Central memory CD8-positive, alpha-beta T cell (primary cell): ENCODE data around the gene DYNC2I2.
"Not testable (repeated sequence)": the region's sequence is repeated elsewhere in the genome, so short reads cannot be mapped to it uniquely, and the experiment has no call there.

Source experiments
- ATAC-seq: fragments of 150-1000 bp; cut with Tn5 transposase; replicated peaks from 2 replicates; pipeline ENCODE4 v1.10.0; 2022; ENCODE audit warnings: mild to moderate bottlenecking, moderate FRiP score, moderate number of reproducible peaks; ENCODE audit not compliant: poor library complexity, severe bottlenecking; ENCODE audit errors: extremely low read depth
- DNase-seq, 2 donors: peaks; one replicate each; pipeline ENCODE4 v3.0.0; 2021; ENCODE audit warnings: low spot score in 2 of 2
- H3K27ac Mint-ChIP-seq: one replicate; pipeline ENCODE4 v1.8.0; 2022; ENCODE audit warnings: low read depth, mild to moderate bottlenecking, moderate library complexity, mixed read lengths
- H3K27me3 Mint-ChIP-seq: one replicate; pipeline ENCODE4 v1.8.0; 2022; ENCODE audit warnings: mixed read lengths
- H3K36me3 Mint-ChIP-seq: one replicate; pipeline ENCODE4 v1.8.0; 2022; ENCODE audit warnings: mild to moderate bottlenecking, moderate library complexity, mixed read lengths; ENCODE audit not compliant: insufficient read depth
- H3K4me1 Mint-ChIP-seq: one replicate; pipeline ENCODE4 v1.8.0; 2022; ENCODE audit warnings: mixed read lengths
- H3K4me3 Mint-ChIP-seq: one replicate; pipeline ENCODE4 v1.8.0; 2022; ENCODE audit warnings: mild to moderate bottlenecking, moderate library complexity, mixed read lengths
- H3K9me3 Mint-ChIP-seq: one replicate; pipeline ENCODE4 v1.8.0; 2022; ENCODE audit warnings: mixed read lengths

DYNC2I2 gene

GRCh38 chr9:128656416-128657343 is at the start of gene DYNC2I2:
DYNC2I2 (minus strand) TSS chr9:128656847; CDS start chr9:128656726, 121 bp downstream.
- H3K4me3 Mint-ChIP-seq: peak within 1 kb of the TSS; percentile 87
- no peaks in the 10 kb centered on the region for H3K4me1 Mint-ChIP-seq
- no peaks in the 10 kb centered on the region for H3K27me3 Mint-ChIP-seq
- peaks cover 5% of the 10 kb centered on the region for H3K36me3 Mint-ChIP-seq
- no peaks in the 10 kb centered on the region for H3K9me3 Mint-ChIP-seq
- peak within 1 kb of the TSS; percentile 96 for H3K27ac Mint-ChIP-seq
- DNase-seq (peak; percentile 92), ATAC-seq (peak; percentile 96)

GRCh38 chr9:128706045-128706444 is 49.4 kb upstream of the DYNC2I2 start:
- Mint-ChIP-seq H3K9me3 (no peaks in the 10 kb centered on the region), H3K4me1 (peaks cover 19% of the 10 kb centered on the region), H3K27me3 (no peaks in the 10 kb centered on the region), H3K27ac (no peak overlapping the region), H3K4me3 (no peak overlapping the region), H3K36me3 (peaks cover 9% of the 10 kb centered on the region)
- no peak for DNase-seq
- no peak for ATAC-seq

- H3K36me3 Mint-ChIP-seq: peaks cover 9% of the 10 kb centered on the region
- no peak for DNase-seq
- H3K4me3 Mint-ChIP-seq: no peak overlapping the region
- no peaks in the 10 kb centered on the region for H3K27me3 Mint-ChIP-seq
- ATAC-seq: no peak
- H3K27ac Mint-ChIP-seq: no peak overlapping the region
- H3K4me1 Mint-ChIP-seq: peaks cover 19% of the 10 kb centered on the region
- no peaks in the 10 kb centered on the region for H3K9me3 Mint-ChIP-seq
Observed at GRCh38 chr9:128705051-128705965, 48.7 kb upstream of the DYNC2I2 start.

GRCh38 chr9:128704356-128704670 is 47.7 kb upstream of the DYNC2I2 start:
- peaks cover 9% of the 10 kb centered on the region for H3K36me3 Mint-ChIP-seq

GRCh38 chr9:128703616-128704355 is 47.1 kb upstream of the DYNC2I2 start:
- DNase-seq (no peak), ATAC-seq (no peak)

More at GRCh38 chr9:128704356-128704670, 47.7 kb upstream of the DYNC2I2 start:
- Mint-ChIP-seq H3K27me3 (no peaks in the 10 kb centered on the region), H3K9me3 (no peaks in the 10 kb centered on the region), H3K4me3 (peak overlapping the region; percentile 87), H3K4me1 (peaks cover 19% of the 10 kb centered on the region), H3K27ac (no peak overlapping the region)
- no peak for DNase-seq
- ATAC-seq: no peak

GRCh38 chr9:128702949-128703615 is 46.4 kb upstream of the DYNC2I2 start:
- peak overlapping the region; percentile 87 for H3K4me3 Mint-ChIP-seq
- DNase-seq: no peak
- ATAC-seq: peak; percentile 46
- peaks cover 11% of the 10 kb centered on the region for H3K36me3 Mint-ChIP-seq
- peak overlapping the region; percentile 55 for H3K27ac Mint-ChIP-seq
- H3K4me1 Mint-ChIP-seq: peaks cover 19% of the 10 kb centered on the region
- no peaks in the 10 kb centered on the region for H3K27me3 Mint-ChIP-seq
- no peaks in the 10 kb centered on the region for H3K9me3 Mint-ChIP-seq

More at GRCh38 chr9:128703616-128704355, 47.1 kb upstream of the DYNC2I2 start:
- no peaks in the 10 kb centered on the region for H3K27me3 Mint-ChIP-seq
- peaks cover 9% of the 10 kb centered on the region for H3K36me3 Mint-ChIP-seq
- peak overlapping the region; percentile 55 for H3K27ac Mint-ChIP-seq
- no peaks in the 10 kb centered on the region for H3K9me3 Mint-ChIP-seq
- peaks cover 19% of the 10 kb centered on the region for H3K4me1 Mint-ChIP-seq
- peak overlapping the region; percentile 87 for H3K4me3 Mint-ChIP-seq

- no peaks in the 10 kb centered on the region for H3K27me3 Mint-ChIP-seq
- H3K4me1 Mint-ChIP-seq: peaks cover 19% of the 10 kb centered on the region
- ATAC-seq: peak; percentile 90
- peak within 1 kb of the TSS; percentile 56 for H3K27ac Mint-ChIP-seq
- H3K4me3 Mint-ChIP-seq: peak within 1 kb of the TSS; percentile 87
- DNase-seq: peak; percentile 77 to 89
- H3K9me3 Mint-ChIP-seq: no peaks in the 10 kb centered on the region
- peaks cover 11% of the 10 kb centered on the region for H3K36me3 Mint-ChIP-seq
Observed at GRCh38 chr9:128702445-128702948, 45.9 kb upstream of the DYNC2I2 start, which contains the start of gene PKN3. PKN3 (plus strand) TSS chr9:128702503; CDS start chr9:128702916, 413 bp downstream.

GRCh38 chr9:128701227-128701854 is 44.7 kb upstream of the DYNC2I2 start:
- no peaks in the 10 kb centered on the region for H3K9me3 Mint-ChIP-seq
- peak overlapping the region; percentile 87 for H3K4me3 Mint-ChIP-seq
- DNase-seq (no peak), ATAC-seq (no peak)
- H3K27me3 Mint-ChIP-seq: no peaks in the 10 kb centered on the region
- peaks cover 19% of the 10 kb centered on the region for H3K4me1 Mint-ChIP-seq
- H3K36me3 Mint-ChIP-seq: peaks cover 12% of the 10 kb centered on the region
- H3K27ac Mint-ChIP-seq: no peak overlapping the region

GRCh38 chr9:128699096-128699795 is 42.6 kb upstream of the DYNC2I2 start:
- not testable (repeated sequence) for H3K4me3 Mint-ChIP-seq, DNase-seq, H3K27me3 Mint-ChIP-seq, H3K9me3 Mint-ChIP-seq, H3K27ac Mint-ChIP-seq, ATAC-seq
- peaks cover 19% of the 10 kb centered on the region for H3K4me1 Mint-ChIP-seq
- peaks cover 28% of the 10 kb centered on the region for H3K36me3 Mint-ChIP-seq

GRCh38 chr9:128696923-128697707 is 40.5 kb upstream of the DYNC2I2 start:
- no peaks in the 10 kb centered on the region for H3K9me3 Mint-ChIP-seq
- H3K36me3 Mint-ChIP-seq: peaks cover 44% of the 10 kb centered on the region
- H3K4me1 Mint-ChIP-seq: peaks cover 19% of the 10 kb centered on the region
- ATAC-seq (no peak), DNase-seq (no peak)
- no peaks in the 10 kb centered on the region for H3K27me3 Mint-ChIP-seq
- no peak overlapping the region for H3K27ac Mint-ChIP-seq
- no peak overlapping the region for H3K4me3 Mint-ChIP-seq
